SK-N-MC (cell line): ENCODE data around the gene GLYR1.

Experiments used
- EZH2 ChIP-seq: fragments of 200-600 bp; sonication (generic); IDR thresholded peaks from one replicate; pipeline ENCODE4 v1.6.1; 2017; ENCODE audit warnings: antibody characterized with exemption
- POLR2AphosphoS5 ChIP-seq: IDR thresholded peaks from 2 replicates; pipeline ENCODE4 v1.6.1; 2012; ENCODE audit warnings: mild to moderate bottlenecking, low read depth, low read length, borderline replicate concordance

GRCh38 chr16:4820652-4821051 lies 26.4 kb downstream of the GLYR1 start:
- TF ChIP-seq POLR2AphosphoS5 (no peak), EZH2 (no peak)
